Heart right ventricle (tissue), 16 donors: ENCODE data around the gene FAM47E. TPM values are rescaled to one million over a fixed set of nuclear protein-coding genes. Genes with fewer than 3 reads are reported as not detected.

Source experiments
- ATAC-seq, 8 donors: fragments of 200-7000 bp; cut with Tn5 transposase; one replicate each; pipeline ENCODE4 v1.9.1; 2020; ENCODE audit warnings: mild to moderate bottlenecking in 8 of 8, moderate library complexity in 8 of 8, moderate number of reproducible peaks in 1 of 8
- DNase-seq, 2 donors: peaks; one replicate each; pipeline ENCODE4 v3.0.0-alpha.2; 2020
- H3K27ac ChIP-seq, 10 donors: fragments of 200-600 bp; sonication (generic) in 2 of 10; one replicate each; pipeline versions ENCODE4 v1.5.0 to v1.8.0; 2020 to 2022; ENCODE audit warnings: mild to moderate bottlenecking in 3 of 10
- H3K27me3 ChIP-seq, 7 donors: fragments of 200-600 bp; one replicate each; pipeline ENCODE4 v1.8.0; 2021 to 2022; ENCODE audit warnings: mild to moderate bottlenecking in 2 of 7
- H3K36me3 ChIP-seq, 9 donors: fragments of 200-600 bp; sonication (generic) in 1 of 9; one replicate each; pipeline versions ENCODE4 v1.5.0 to v1.8.0; 2020 to 2022; ENCODE audit warnings: mild to moderate bottlenecking in 2 of 9
- H3K4me1 ChIP-seq, 9 donors: fragments of 200-600 bp; sonication (generic) in 1 of 9; one replicate each; pipeline versions ENCODE4 v1.5.0 to v1.8.0; 2020 to 2022; ENCODE audit warnings: mild to moderate bottlenecking in 4 of 9
- H3K4me3 ChIP-seq, 10 donors: fragments of 200-600 bp; sonication (generic) in 2 of 10; one replicate each; pipeline versions ENCODE4 v1.5.0 to v1.8.0; 2020 to 2022; ENCODE audit warnings: mild to moderate bottlenecking in 7 of 10, moderate library complexity in 2 of 10
- H3K9me3 ChIP-seq, 11 donors: fragments of 200-600 bp in 10 of 11; sonication (generic) in 2 of 11; one replicate each; pipeline versions ENCODE4 v1.5.0 to v1.8.0; 2013 to 2022; ENCODE audit warnings: mild to moderate bottlenecking in 2 of 11, control low read depth in 1 of 11, moderate library complexity in 1 of 11
- CTCF ChIP-seq, 9 donors: fragments of 200-600 bp; sonication (generic) in 2 of 9; IDR thresholded peaks; one replicate each; pipeline versions ENCODE4 v1.5.0 to v1.8.0; 2021 to 2022; ENCODE audit warnings: antibody characterized with exemption in 9 of 9, mild to moderate bottlenecking in 5 of 9, moderate library complexity in 1 of 9
- WGBS, 2 donors: extraction: QIAGEN DNeasy Blood & Tissue Kit; methylation state at CpG; one replicate each; pipeline ENCODE4 v1.1.7; 2013; ENCODE audit warnings: inconsistent platforms in 1 of 2; 5-methylcytosine and 5-hydroxymethylcytosine counted together
- intact Hi-C, 10 donors: fragments of 100-400 bp; cut with DNase I; formaldehyde crosslinking; loops; one replicate each; pipeline versions ENCODE4 v1.11.1 to v1.14.2; 2022
- polyA plus RNA-seq, 2 donors: library from polyadenylated mRNA; stranded (reverse); fragments of 200-250 nt; gene quantifications; one replicate each; pipeline ENCODE4 v1.2.3, GENCODE V29; 2013
- total RNA-seq, 10 donors: library from RNA; stranded (reverse); fragmentation: NEBNext Ultra II Directional in 3 of 10; extraction: Animal tissue kit (Norgen Biotek cat#: 25700) in 3 of 10; gene quantifications; one replicate each; pipeline versions ENCODE4 v1.2.1 to v1.2.4, GENCODE V29; 2021 to 2023
- donor health status: Arrhythmogenic right ventricular cardiomyopathy.
- donor health status: ischemic (EF 13 %, LVEDD 7.1; RV severe dilation, severe dysfunction).
- donor health status: healthy with polysubstance abuse.
- donor health status: DM: no; HTN: yes; CAD: no.
- donor health status: DM: no; HTN: no; CAD: no.
- donor health status: ischemic (EF 25% LVEDD 6.9; RV normal size, moderate dysfunction).
- donor health status: ischemic (EF 25% LVEDD 5.7; RV mildly dilated, moderate dysfunction).
- donor health status: healthy.
- donor health status: DM: yes; HTN: yes; CAD: no.
- donor health status: Ischemic cardiomyopathy.
- donor health status: ischemic (EF 35%, LVEDD 5.7; RV mildly dilated, moderate dysfunction).
- donor health status: nonischemic (EF 11% LVEDD 7.7; RV severe dilation, severe dysfunction).
- donor health status: DM: yes; HTN: yes; CAD: no.
- donor health status: PGD.
- donor health status: ischemic (EF 29% LVEDD 5.4; RV normal size, mild dysfunction).
- donor health status: nonischemic (EF 23%, LVEDD 6.1; RV moderate dilation, normal function).

FAM47E gene
- total and polyA plus RNA-seq, 12 donors, result 0.68 to 6.3 (median 3.1) TPM

GRCh38 chr4:76307660-76308014 is 56.1 kb downstream of the FAM47E start:
- WGBS, 2 donors, result 27 to 31% methylated on average over 4 of the region's 4 CpGs
- Histone ChIP-seq H3K4me3 (peak overlapping the region; percentile 57 to 90 (median 76)), H3K36me3 (peaks cover 0 to 20% (median 5%) of the 10 kb centered on the region in 9 donors), H3K9me3 (no peaks in the 10 kb centered on the region), H3K4me1 (peaks cover 0 to 45% (median 30%) of the 10 kb centered on the region in 9 donors), H3K27ac (peak overlapping the region; percentile 69 to 97 (median 91)), H3K27me3 (peaks cover 0 to 7% (median 0%) of the 10 kb centered on the region in 7 donors)
- intact Hi-C loops, result loop anchor here in 6 of 10 donors (2.0 to 10.0 kb wide), 8 partner anchors 35 to 277 kb away; partner anchors contain the start of genes CCDC158 (in 1 of the 6) and SCARB2 (in 1 of the 6)
- TF ChIP-seq CTCF (IDR thresholded peaks at IDR 0.05), result no peak
- DNase-seq (peak; percentile 44 to 54), ATAC-seq (peak in 5 of 8 donors; percentile 2 to 49 (median 37))

GRCh38 chr4:76308548-76308947 is 57.0 kb downstream of the FAM47E start:
- H3K4me1 ChIP-seq, result peaks cover 0 to 44% (median 30%) of the 10 kb centered on the region in 9 donors
- H3K27ac ChIP-seq, result peak overlapping the region; percentile 69 to 97 (median 91)
- H3K9me3 ChIP-seq, result no peaks in the 10 kb centered on the region
- intact Hi-C loops, result loop anchor here in 6 of 10 donors (5.0 to 10.0 kb wide), 6 partner anchors 34 to 276 kb away; partner anchors contain the start of genes CCDC158 (in 1 of the 6) and SCARB2 (in 1 of the 6)
- DNase-seq, result peak; percentile 64 to 80
- peaks cover 0 to 7% (median 0%) of the 10 kb centered on the region in 7 donors for H3K27me3 ChIP-seq
- WGBS, 2 donors, result 27 to 44% methylated on average over 6 of the region's 6 CpGs
- H3K36me3 ChIP-seq, result peaks cover 0 to 20% (median 5%) of the 10 kb centered on the region in 9 donors
- ATAC-seq, result peak; percentile 21 to 83 (median 64)
- H3K4me3 ChIP-seq, result peak overlapping the region in 9 of 10 donors; percentile 57 to 90 (median 77)
- no peak for TF ChIP-seq CTCF (IDR thresholded peaks at IDR 0.05)

GRCh38 chr4:76309939-76310550 is 58.5 kb downstream of the FAM47E start:
- Histone ChIP-seq H3K4me1 (peaks cover 0 to 44% (median 26%) of the 10 kb centered on the region in 9 donors), H3K4me3 (no peak overlapping the region), H3K27me3 (peaks cover 0 to 4% (median 0%) of the 10 kb centered on the region in 7 donors), H3K9me3 (no peaks in the 10 kb centered on the region), H3K36me3 (peaks cover 0 to 20% (median 5%) of the 10 kb centered on the region in 9 donors), H3K27ac (no peak overlapping the region)
- no peak for TF ChIP-seq CTCF (IDR thresholded peaks at IDR 0.05)
- intact Hi-C loops, result loop anchor here in 7 of 10 donors (5.0 to 10.0 kb wide), 6 partner anchors 32 to 275 kb away; partner anchors contain the start of genes CCDC158 (in 1 of the 7) and SCARB2 (in 1 of the 7)
- WGBS, 2 donors, result 85% methylated on average over 3 of the region's 3 CpGs
- DNase-seq (no peak), ATAC-seq (no peak)

GRCh38 chr4:76310683-76311082 is 59.2 kb downstream of the FAM47E start:
- Histone ChIP-seq H3K27ac (no peak overlapping the region), H3K27me3 (no peaks in the 10 kb centered on the region), H3K4me3 (no peak overlapping the region), H3K36me3 (peaks cover 0 to 20% (median 5%) of the 10 kb centered on the region in 9 donors), H3K4me1 (peaks cover 0 to 38% (median 19%) of the 10 kb centered on the region in 9 donors), H3K9me3 (peaks cover 0 to 2% (median 0%) of the 10 kb centered on the region in 11 donors)
- WGBS, 2 donors, result 66 to 76% methylated on average over 4 of the region's 4 CpGs
- ATAC-seq (no peak), DNase-seq (no peak)
- TF ChIP-seq CTCF (IDR thresholded peaks at IDR 0.05), result no peak
- intact Hi-C loops, result loop anchor here in 1 of 10 donors (5.0 kb wide), 1 partner anchor 133 kb away; no protein-coding TSS in a partner anchor
